Right renal pelvis (tissue), 4 donors: ENCODE data around the gene DCAF12L2. TPM values are rescaled to one million over a fixed set of nuclear protein-coding genes. Genes with fewer than 3 reads are reported as not detected.
"Not testable (repeated sequence)": the region's sequence is repeated elsewhere in the genome, so short reads cannot be mapped to it uniquely, and the experiment has no call there.

Source experiments
- DNase-seq, 4 donors: peaks; one replicate each; pipeline ENCODE4 v3.0.0-alpha.2; 2013; ENCODE audit warnings: low read depth in 4 of 4, low spot score in 3 of 4, missing footprints in 1 of 4
- polyA plus RNA-seq, 4 donors: library from polyadenylated mRNA; unstranded; fragments of 120-200 nt; gene quantifications; one replicate each; pipeline ENCODE4 v1.2.1, GENCODE V29; 2013; ENCODE audit not compliant: insufficient read length in 4 of 4

Gene DCAF12L2
- 1 to 10 TPM; 2.1 to 3.1 (median 2.4) TPM for polyA plus RNA-seq

GRCh38 chrX:126165721-126166461, at the start of gene DCAF12L2:
Gene DCAF12L2, minus strand, starts transcription at chrX:126166289. Its CDS starts 365 bp downstream, at chrX:126165924.
- peak in 1 of 4 donors; percentile 15 for DNase-seq

GRCh38 chrX:126190888-126191287, 24.8 kb upstream of the DCAF12L2 start:
- not testable (repeated sequence) for DNase-seq

- DNase-seq = no peak
Observed at GRCh38 chrX:126177133-126177840, 11.2 kb upstream of the DCAF12L2 start.

GRCh38 chrX:126170720-126171119, 4.6 kb upstream of the DCAF12L2 start:
- DNase-seq = no peak

- DNase-seq = no peak
Observed at GRCh38 chrX:126167560-126167959, 1.5 kb upstream of the DCAF12L2 start.

GRCh38 chrX:126165401-126165720, 728 bp downstream of the DCAF12L2 start:
- no peak for DNase-seq

GRCh38 chrX:126164689-126165400, 1.2 kb downstream of the DCAF12L2 start:
- no peak for DNase-seq

- DNase-seq = no peak
Observed at GRCh38 chrX:126164226-126164625, 1.9 kb downstream of the DCAF12L2 start.

GRCh38 chrX:126141014-126141413, 25.1 kb downstream of the DCAF12L2 start:
- no peak for DNase-seq

GRCh38 chrX:126137899-126138298, 28.2 kb downstream of the DCAF12L2 start:
- DNase-seq = no peak

- DNase-seq = no peak
Observed at GRCh38 chrX:126124721-126125120, 41.4 kb downstream of the DCAF12L2 start.
